Neuronal stem cell (in vitro differentiated cells): ENCODE results near the gene CRAT.
"Not testable (repeated sequence)": the region's sequence is repeated elsewhere in the genome, so short reads cannot be mapped to it uniquely, and the experiment has no call there.

Experiments
- DNase-seq: peaks from one replicate; pipeline ENCODE4 v3.0.0-alpha.2; 2013; ENCODE audit warnings: low spot score
- H2AFZ ChIP-seq: one replicate; pipeline ENCODE4 v1.6.1; 2013; ENCODE audit warnings: mild to moderate bottlenecking, low read length, inconsistent platforms
- H2AK5ac ChIP-seq: 2 replicates; pipeline ENCODE4 v1.6.1; 2013; ENCODE audit warnings: low read depth, mild to moderate bottlenecking, inconsistent platforms, low read length, moderate library complexity, mixed read lengths
- H2BK120ac ChIP-seq: 2 replicates; pipeline ENCODE4 v1.6.1; 2013; ENCODE audit warnings: low read depth, mild to moderate bottlenecking, inconsistent platforms, low read length, moderate library complexity, mixed read lengths
- H2BK12ac ChIP-seq: one replicate; pipeline ENCODE4 v1.6.1; 2013; ENCODE audit warnings: low read length, inconsistent platforms
- H2BK15ac ChIP-seq: 2 replicates; pipeline ENCODE4 v1.6.1; 2013; ENCODE audit warnings: mild to moderate bottlenecking, low read length, inconsistent platforms, mixed read lengths
- H2BK5ac ChIP-seq: one replicate; pipeline ENCODE4 v1.6.1; 2013; ENCODE audit warnings: inconsistent platforms, mild to moderate bottlenecking, low read length, moderate library complexity
- H3K14ac ChIP-seq: one replicate; pipeline ENCODE4 v1.6.1; 2013; ENCODE audit warnings: low read length, inconsistent platforms
- H3K18ac ChIP-seq: 2 replicates; pipeline ENCODE4 v1.6.1; 2013; ENCODE audit warnings: low read length, inconsistent platforms
- H3K23ac ChIP-seq: 2 replicates; pipeline ENCODE4 v1.6.1; 2013; ENCODE audit warnings: low read depth, mild to moderate bottlenecking, mixed read lengths, low read length, inconsistent platforms; ENCODE audit not compliant: poor library complexity
- H3K27ac ChIP-seq: replicated peaks from 3 replicates; pipeline ENCODE4 v1.5.1; 2013; ENCODE audit warnings: low read length, inconsistent platforms
- H3K27me3 ChIP-seq, 3 experiments: 2 replicates each; pipeline ENCODE4 v1.6.1; 2013; ENCODE audit warnings: low read length in 3 of 3, mild to moderate bottlenecking in 2 of 3, inconsistent platforms in 1 of 3, low read depth in 1 of 3, mixed read lengths in 1 of 3, moderate library complexity in 1 of 3; ENCODE audit not compliant: control insufficient read depth in 3 of 3, insufficient read depth in 3 of 3
- H3K36me3 ChIP-seq, 2 donors: replicated peaks in 1 of 2; 2 replicates each; pipeline ENCODE4 v1.6.1; 2013; ENCODE audit warnings: low read length in 2 of 2; ENCODE audit not compliant: control insufficient read depth in 2 of 2, insufficient read depth in 2 of 2
- H3K4ac ChIP-seq: 2 replicates; pipeline ENCODE4 v1.6.1; 2013; ENCODE audit warnings: inconsistent platforms, mild to moderate bottlenecking, low read length, moderate library complexity
- H3K4me1 ChIP-seq, 2 donors: 1 replicate in 1 of 2; 2 replicates in 1 of 2; pipeline ENCODE4 v1.6.1; 2013; ENCODE audit warnings: low read length in 2 of 2, low read depth in 1 of 2; ENCODE audit not compliant: control insufficient read depth in 2 of 2, insufficient read depth in 1 of 2
- H3K4me2 ChIP-seq: one replicate; pipeline ENCODE4 v1.6.1; 2013; ENCODE audit warnings: mild to moderate bottlenecking, low read length, inconsistent platforms; ENCODE audit not compliant: insufficient read depth, poor library complexity, severe bottlenecking
- H3K4me3 ChIP-seq, 2 donors: 2 replicates each; pipeline ENCODE4 v1.5.1; 2013; ENCODE audit warnings: low read length in 2 of 2, mild to moderate bottlenecking in 2 of 2, inconsistent platforms in 1 of 2, moderate library complexity in 1 of 2
- H3K79me1 ChIP-seq: one replicate; pipeline ENCODE4 v1.6.1; 2013; ENCODE audit warnings: low read depth, mild to moderate bottlenecking, inconsistent platforms, low read length, moderate library complexity
- H3K9ac ChIP-seq: one replicate; pipeline ENCODE4 v1.6.1; 2013; ENCODE audit warnings: mild to moderate bottlenecking, low read depth, low read length, inconsistent platforms; ENCODE audit not compliant: poor library complexity
- H3K9me3 ChIP-seq, 2 donors: replicated peaks in 1 of 2; 2 replicates each; pipeline versions ENCODE3 to v1.6.1; 2013; ENCODE audit warnings: low read length in 2 of 2, mild to moderate bottlenecking in 2 of 2, inconsistent platforms in 1 of 2, low read depth in 1 of 2, mixed read lengths in 1 of 2, moderate library complexity in 1 of 2; ENCODE audit not compliant: control insufficient read depth in 2 of 2, insufficient read depth in 1 of 2
- H4K8ac ChIP-seq: one replicate; pipeline ENCODE4 v1.6.1; 2013; ENCODE audit warnings: low read depth, mild to moderate bottlenecking, inconsistent platforms, low read length, moderate library complexity
- H4K91ac ChIP-seq: one replicate; pipeline ENCODE4 v1.6.1; 2013; ENCODE audit warnings: low read length, low read depth, mild to moderate bottlenecking, inconsistent platforms; ENCODE audit not compliant: poor library complexity
- WGBS, 2 donors: extraction: QIAGEN DNeasy Blood & Tissue Kit; methylation state at CpG; one replicate each; pipeline ENCODE4 v1.1.7; 2013; ENCODE audit warnings: missing lambda C conversion rate in 2 of 2, mixed read lengths in 1 of 2; ENCODE audit not compliant: insufficient read length in 2 of 2, insufficient replicate concordance in 1 of 2; ENCODE audit errors: extremely low coverage in 2 of 2; 5-methylcytosine and 5-hydroxymethylcytosine counted together

Gene CRAT

GRCh38 chr9:129112526-129112925, 1.9 kb upstream of the CRAT start:
- not testable (repeated sequence) for H3K4ac ChIP-seq, DNase-seq, H3K79me1 ChIP-seq, H3K36me3 ChIP-seq, H2BK12ac ChIP-seq, H2BK15ac ChIP-seq, H4K91ac ChIP-seq, H3K14ac ChIP-seq, H3K18ac ChIP-seq, H2BK5ac ChIP-seq, H3K4me1 ChIP-seq, H3K23ac ChIP-seq, H3K9me3 ChIP-seq, H2AK5ac ChIP-seq, H3K9ac ChIP-seq, H3K27ac ChIP-seq, H4K8ac ChIP-seq, H2BK120ac ChIP-seq
- Histone ChIP-seq H3K4me2 (peak overlapping the region; percentile 89), H3K27me3 (peaks cover 0 to 15% (median 0%) of the 10 kb centered on the region in 3 experiments), H3K4me3 (peak overlapping the region in 1 of 2 donors; percentile 72), H2AFZ (peak overlapping the region; percentile 96)
- WGBS, 2 donors = no CpG with 5 or more reads among the region's 17 CpGs

- Histone ChIP-seq H2BK5ac (peak overlapping the region; percentile 94), H3K27me3 (peaks cover 0 to 15% (median 0%) of the 10 kb centered on the region in 3 experiments), H2BK12ac (no peak overlapping the region), H2AFZ (peak overlapping the region; percentile 96), H4K91ac (no peak overlapping the region), H3K79me1 (no peaks in the 10 kb centered on the region), H3K14ac (peak overlapping the region; percentile 98), H2AK5ac (peak overlapping the region; percentile 94), H3K4me3 (peak overlapping the region; percentile 72 to 80), H3K27ac (peak overlapping the region; percentile 98), H3K9ac (peak overlapping the region; percentile 90), H4K8ac (peak overlapping the region; percentile 30), H3K4me2 (peak overlapping the region; percentile 89), H2BK120ac (peak overlapping the region; percentile 96), H3K36me3 (peaks cover 0 to 6% of the 10 kb centered on the region in 2 donors), H3K4ac (no peak overlapping the region), H3K23ac (peak overlapping the region; percentile 93), H3K4me1 (peaks cover 5 to 10% of the 10 kb centered on the region in 2 donors), H3K9me3 (no peaks in the 10 kb centered on the region), H2BK15ac (peak overlapping the region; percentile 75), H3K18ac (peak overlapping the region; percentile 77)
- DNase-seq = no peak
- no CpG with 5 or more reads among the region's 37 CpGs for WGBS, 2 donors
Observed at GRCh38 chr9:129111528-129112151, 1.0 kb upstream of the CRAT start.

GRCh38 chr9:129109952-129110739, 447 bp downstream of the CRAT start:
- H3K9me3 ChIP-seq = no peaks in the 10 kb centered on the region
- no CpG with 5 or more reads among the region's 64 CpGs for WGBS, 2 donors
- H4K91ac ChIP-seq = no peak overlapping the region
- no peak overlapping the region for H4K8ac ChIP-seq
- H3K4me1 ChIP-seq = peaks cover 5 to 10% of the 10 kb centered on the region in 2 donors
- peak overlapping the region; percentile 82 for H3K14ac ChIP-seq
- H2BK15ac ChIP-seq = peak overlapping the region; percentile 75
- peak overlapping the region; percentile 81 for H2AK5ac ChIP-seq
- H2BK120ac ChIP-seq = peak overlapping the region; percentile 97
- DNase-seq = peak; percentile 46
- peaks cover 0 to 15% (median 0%) of the 10 kb centered on the region in 3 experiments for H3K27me3 ChIP-seq
- no peaks in the 10 kb centered on the region for H3K79me1 ChIP-seq
- H3K36me3 ChIP-seq = peaks cover 0 to 11% of the 10 kb centered on the region in 2 donors
- peak overlapping the region; percentile 91 for H3K23ac ChIP-seq
- peak overlapping the region; percentile 91 for H3K4me2 ChIP-seq
- peak overlapping the region; percentile 94 for H3K18ac ChIP-seq
- H2AFZ ChIP-seq = peak overlapping the region; percentile 99
- no peak overlapping the region for H3K4ac ChIP-seq
- no peak overlapping the region for H3K27ac ChIP-seq
- peak overlapping the region; percentile 91 for H3K9ac ChIP-seq
- H3K4me3 ChIP-seq = peak overlapping the region; percentile 72 to 91
- H2BK12ac ChIP-seq = no peak overlapping the region
- H2BK5ac ChIP-seq = no peak overlapping the region

- Histone ChIP-seq H3K18ac (no peak overlapping the region), H3K4me2 (peak overlapping the region; percentile 91), H3K27me3 (peaks cover 0 to 15% (median 0%) of the 10 kb centered on the region in 3 experiments), H3K23ac (no peak overlapping the region), H3K4me3 (peak overlapping the region in 1 of 2 donors; percentile 72), H3K9me3 (no peaks in the 10 kb centered on the region), H2AFZ (no peak overlapping the region), H3K9ac (no peak overlapping the region), H2BK15ac (no peak overlapping the region), H4K91ac (no peak overlapping the region), H3K27ac (no peak overlapping the region), H2BK120ac (no peak overlapping the region), H2BK12ac (no peak overlapping the region), H3K79me1 (no peaks in the 10 kb centered on the region), H3K4ac (no peak overlapping the region), H2BK5ac (no peak overlapping the region), H3K4me1 (peaks cover 5 to 10% of the 10 kb centered on the region in 2 donors), H2AK5ac (no peak overlapping the region), H4K8ac (no peak overlapping the region), H3K14ac (no peak overlapping the region), H3K36me3 (peaks cover 0 to 11% of the 10 kb centered on the region in 2 donors)
- no CpG with 5 or more reads among the region's 7 CpGs for WGBS, 2 donors
- DNase-seq = no peak
Observed at GRCh38 chr9:129109537-129109903, 1.1 kb downstream of the CRAT start.
